ENCODE results near the gene KRT3. TPM values are rescaled to one million over a fixed set of nuclear protein-coding genes. Genes with fewer than 3 reads are reported as not detected.
A peak's percentile ranks its signal among the peaks of the same experiment; 100 is the strongest.

KRT3 gene
- total RNA-seq, 2 experiments from 2014 or later = not detected

DNA sequence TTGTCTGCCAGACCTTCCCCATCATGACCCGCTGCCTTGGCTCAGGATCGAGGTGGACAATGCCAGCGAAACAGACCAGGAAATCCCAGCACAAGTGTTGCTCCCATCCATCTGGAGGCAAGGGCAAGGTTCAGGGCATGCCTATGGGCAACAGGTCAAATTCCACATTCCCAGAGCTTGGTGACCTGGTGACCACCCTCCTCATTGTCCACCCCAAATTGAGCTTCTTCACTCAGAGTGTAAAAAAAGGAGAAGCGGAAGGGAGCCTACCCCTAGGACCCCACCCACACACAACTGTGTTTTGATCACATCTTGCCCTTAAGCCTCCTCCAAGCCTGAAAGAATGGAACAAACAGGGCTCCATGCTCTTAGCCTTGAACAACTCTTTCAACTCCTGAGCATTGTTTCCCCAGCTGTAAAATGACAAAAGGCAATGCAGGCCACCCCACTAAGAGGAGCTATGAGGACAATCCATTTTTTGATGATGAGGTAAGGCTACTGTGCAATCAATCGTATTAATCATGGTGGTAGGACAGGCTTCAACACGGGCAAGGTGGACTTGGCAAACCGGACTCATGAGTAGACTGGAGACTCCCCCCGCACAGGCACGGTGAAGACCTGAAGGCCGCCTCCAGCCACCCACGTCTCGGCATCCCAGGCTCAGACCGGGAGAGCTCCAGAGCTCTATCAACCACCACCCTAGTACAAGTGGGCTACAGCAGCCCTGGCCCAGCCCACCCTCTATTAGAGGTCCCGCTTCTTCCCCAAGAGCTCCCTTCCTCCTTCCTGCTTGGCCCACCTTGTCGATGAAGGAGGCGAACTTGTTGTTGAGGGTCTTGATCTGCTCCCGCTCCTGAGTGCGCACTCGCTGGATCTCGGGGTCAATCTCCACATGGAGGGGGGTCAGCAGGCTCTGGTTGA, 37.3 kb upstream of the KRT3 start:
- peak overlapping the region; percentile 63 for H3K27ac Mint-ChIP-seq
- H3K27me3 Mint-ChIP-seq = no peaks in the 10 kb centered on the region
- POLR2A ChIA-PET = no interaction called here
- no peaks in the 10 kb centered on the region for H3K36me3 Mint-ChIP-seq
- ATAC-seq (ENCODE audit: low read depth) (no peak), DNase-seq (no peak)
- peaks cover 34% of the 10 kb centered on the region for H3K4me1 Mint-ChIP-seq
- H3K4me3 Mint-ChIP-seq = no peak overlapping the region
- H3K9me3 Mint-ChIP-seq = no peaks in the 10 kb centered on the region

DNA sequence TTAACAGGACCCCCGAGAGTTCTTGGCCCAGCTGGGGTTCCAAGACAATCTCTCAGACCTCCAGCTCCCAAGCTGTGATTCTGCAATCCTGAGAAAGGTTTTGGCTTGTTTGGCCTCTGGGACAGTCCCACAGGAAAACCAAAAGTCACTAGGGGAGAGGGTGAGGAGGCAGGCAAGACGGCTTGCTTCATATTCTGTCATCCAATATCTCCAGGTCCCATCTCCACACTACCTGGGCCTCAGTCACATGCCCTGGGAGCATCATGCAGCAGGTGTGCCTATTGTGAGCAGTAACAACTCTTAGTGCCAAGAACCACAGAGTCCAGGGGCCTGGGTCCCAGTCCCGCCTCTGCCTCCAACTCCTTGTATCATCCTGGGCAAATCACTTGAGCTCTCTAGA, 36.5 kb upstream of the KRT3 start:
- H3K36me3 Mint-ChIP-seq = no peaks in the 10 kb centered on the region
- no peak for DNase-seq
- no peak for ATAC-seq (ENCODE audit: low read depth)
- H3K4me1 Mint-ChIP-seq = peaks cover 27% of the 10 kb centered on the region
- POLR2A ChIA-PET = no interaction called here
- no peak overlapping the region for H3K27ac Mint-ChIP-seq
- no peak overlapping the region for H3K4me3 Mint-ChIP-seq
- H3K27me3 Mint-ChIP-seq = no peaks in the 10 kb centered on the region
- no peaks in the 10 kb centered on the region for H3K9me3 Mint-ChIP-seq

DNA sequence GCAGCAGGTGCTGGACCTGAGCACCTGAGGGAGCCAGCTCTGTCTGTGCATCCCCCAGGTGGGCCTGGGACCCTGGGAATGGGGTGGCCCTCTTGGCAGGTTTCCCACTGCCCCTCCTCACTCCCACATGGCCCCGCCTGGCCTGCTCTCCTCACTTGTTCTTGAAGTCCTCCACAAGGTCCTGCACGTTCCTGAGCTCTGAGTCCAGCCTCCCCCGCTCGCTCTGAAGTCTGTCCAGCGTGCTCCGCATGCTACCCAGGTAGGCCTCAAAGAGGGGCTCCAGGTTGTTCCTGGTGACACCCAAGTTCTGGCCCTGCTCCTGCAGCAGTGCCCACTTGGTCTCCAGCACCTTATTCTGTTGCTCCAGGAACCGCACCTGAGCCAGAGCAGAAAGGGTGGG, 35.3 kb upstream of the KRT3 start:
- H3K4me3 Mint-ChIP-seq = no peak overlapping the region
- ATAC-seq (ENCODE audit: low read depth) (no peak), DNase-seq (no peak)
- no peaks in the 10 kb centered on the region for H3K27me3 Mint-ChIP-seq
- no peaks in the 10 kb centered on the region for H3K36me3 Mint-ChIP-seq
- H3K27ac Mint-ChIP-seq = no peak overlapping the region
- H3K9me3 Mint-ChIP-seq = no peaks in the 10 kb centered on the region
- POLR2A ChIA-PET = no interaction called here
- peaks cover 16% of the 10 kb centered on the region for H3K4me1 Mint-ChIP-seq

- POLR2A ChIA-PET = no interaction called here
- no peaks in the 10 kb centered on the region for H3K9me3 Mint-ChIP-seq
Measured at GRCh38 chr12:52829986-52830770, 34.3 kb upstream of the KRT3 start.

GRCh38 chr12:52828591-52829021, 32.7 kb upstream of the KRT3 start:
- peak overlapping the region; percentile 7 for H3K27ac Mint-ChIP-seq
- ATAC-seq (ENCODE audit: low read depth) (no peak), DNase-seq (no peak)
- POLR2A ChIA-PET = no interaction called here
- no peaks in the 10 kb centered on the region for H3K27me3 Mint-ChIP-seq
- H3K36me3 Mint-ChIP-seq = no peaks in the 10 kb centered on the region
- H3K4me3 Mint-ChIP-seq = no peak overlapping the region
- H3K4me1 Mint-ChIP-seq = peaks cover 8% of the 10 kb centered on the region
- no peaks in the 10 kb centered on the region for H3K9me3 Mint-ChIP-seq

More at GRCh38 chr12:52829986-52830770, 34.3 kb upstream of the KRT3 start:
- DNase-seq = no peak
- no peaks in the 10 kb centered on the region for H3K36me3 Mint-ChIP-seq
- H3K4me3 Mint-ChIP-seq = no peak overlapping the region
- ATAC-seq (ENCODE audit: low read depth) = no peak
- no peaks in the 10 kb centered on the region for H3K27me3 Mint-ChIP-seq
- H3K27ac Mint-ChIP-seq = no peak overlapping the region
- H3K4me1 Mint-ChIP-seq = peaks cover 8% of the 10 kb centered on the region

GRCh38 chr12:52828156-52828555, 32.2 kb upstream of the KRT3 start:
- no peak for ATAC-seq (ENCODE audit: low read depth)

GRCh38 chr12:52827499-52828090, 31.7 kb upstream of the KRT3 start:
- Mint-ChIP-seq H3K27me3 (no peaks in the 10 kb centered on the region), H3K4me1 (peaks cover 8% of the 10 kb centered on the region), H3K36me3 (no peaks in the 10 kb centered on the region), H3K27ac (no peak overlapping the region), H3K4me3 (no peak overlapping the region), H3K9me3 (no peaks in the 10 kb centered on the region)
- no peak for ATAC-seq (ENCODE audit: low read depth)
- POLR2A ChIA-PET = no interaction called here
- DNase-seq = no peak

More at GRCh38 chr12:52828156-52828555, 32.2 kb upstream of the KRT3 start:
- H3K27ac Mint-ChIP-seq = no peak overlapping the region
- POLR2A ChIA-PET = no interaction called here
- DNase-seq = no peak
- no peaks in the 10 kb centered on the region for H3K9me3 Mint-ChIP-seq
- peaks cover 8% of the 10 kb centered on the region for H3K4me1 Mint-ChIP-seq
- H3K36me3 Mint-ChIP-seq = no peaks in the 10 kb centered on the region
- H3K27me3 Mint-ChIP-seq = no peaks in the 10 kb centered on the region
- no peak overlapping the region for H3K4me3 Mint-ChIP-seq

DNA sequence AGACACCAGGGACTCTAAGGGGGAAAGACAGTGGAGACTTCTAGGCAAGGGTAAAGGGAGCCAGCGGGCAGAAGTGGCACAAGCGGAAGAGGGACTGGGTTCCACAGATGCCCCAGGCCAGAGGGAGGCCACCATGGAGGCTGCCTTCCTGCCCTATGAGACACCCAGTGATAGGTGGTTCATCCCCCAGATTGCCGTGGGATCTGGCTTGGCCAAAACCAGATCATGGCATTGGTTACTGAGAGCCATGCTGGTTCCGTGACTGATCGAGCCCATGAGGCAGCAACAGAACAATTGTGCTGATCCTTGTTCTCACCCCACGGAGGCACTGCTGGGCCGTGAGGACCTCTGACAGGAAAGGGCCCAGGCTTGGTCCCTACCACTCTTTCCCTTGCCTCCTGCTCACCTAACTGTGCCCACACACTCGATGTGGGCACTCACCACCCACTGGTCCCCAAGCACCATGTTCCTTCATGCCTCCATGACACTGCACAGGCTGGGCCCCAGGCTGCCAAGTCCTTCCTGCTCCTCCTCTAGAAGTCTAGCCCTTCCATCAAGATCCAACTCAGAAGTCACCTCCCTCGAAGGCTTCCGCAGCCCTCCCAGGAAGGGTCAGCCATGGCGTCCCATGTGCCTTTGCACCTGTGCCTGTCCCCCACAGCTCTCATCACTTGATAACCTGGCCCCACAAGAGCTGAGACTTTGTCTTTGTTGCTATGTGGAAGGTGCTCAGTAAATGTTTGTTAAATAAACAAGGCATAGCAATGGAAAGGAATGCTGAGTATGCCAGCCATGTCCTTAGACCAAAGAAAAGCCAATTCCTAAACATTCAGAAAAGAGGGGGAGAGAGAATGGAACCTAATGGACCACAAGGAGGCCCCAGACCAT, 30.9 kb upstream of the KRT3 start:
- H3K36me3 Mint-ChIP-seq = no peaks in the 10 kb centered on the region
- no peaks in the 10 kb centered on the region for H3K27me3 Mint-ChIP-seq
- POLR2A ChIA-PET = no interaction called here
- DNase-seq (no peak), ATAC-seq (ENCODE audit: low read depth) (no peak)
- H3K4me1 Mint-ChIP-seq = peaks cover 8% of the 10 kb centered on the region
- no peaks in the 10 kb centered on the region for H3K9me3 Mint-ChIP-seq
- no peak overlapping the region for H3K27ac Mint-ChIP-seq
- H3K4me3 Mint-ChIP-seq = no peak overlapping the region

GRCh38 chr12:52825961-52826360, 30.0 kb upstream of the KRT3 start:
- no peaks in the 10 kb centered on the region for H3K9me3 Mint-ChIP-seq
- no peaks in the 10 kb centered on the region for H3K36me3 Mint-ChIP-seq
- DNase-seq (no peak), ATAC-seq (ENCODE audit: low read depth) (no peak)
- no peak overlapping the region for H3K27ac Mint-ChIP-seq
- H3K27me3 Mint-ChIP-seq = no peaks in the 10 kb centered on the region
- H3K4me3 Mint-ChIP-seq = no peak overlapping the region
- H3K4me1 Mint-ChIP-seq = peaks cover 8% of the 10 kb centered on the region
- POLR2A ChIA-PET = no interaction called here

GRCh38 chr12:52824741-52825410, 29.0 kb upstream of the KRT3 start:
- DNase-seq (no peak), ATAC-seq (ENCODE audit: low read depth) (no peak)
- H3K4me3 Mint-ChIP-seq = no peak overlapping the region
- POLR2A ChIA-PET = no interaction called here
- H3K27me3 Mint-ChIP-seq = no peaks in the 10 kb centered on the region
- H3K36me3 Mint-ChIP-seq = no peaks in the 10 kb centered on the region
- H3K27ac Mint-ChIP-seq = no peak overlapping the region
- H3K9me3 Mint-ChIP-seq = no peaks in the 10 kb centered on the region
- peaks cover 8% of the 10 kb centered on the region for H3K4me1 Mint-ChIP-seq

DNA sequence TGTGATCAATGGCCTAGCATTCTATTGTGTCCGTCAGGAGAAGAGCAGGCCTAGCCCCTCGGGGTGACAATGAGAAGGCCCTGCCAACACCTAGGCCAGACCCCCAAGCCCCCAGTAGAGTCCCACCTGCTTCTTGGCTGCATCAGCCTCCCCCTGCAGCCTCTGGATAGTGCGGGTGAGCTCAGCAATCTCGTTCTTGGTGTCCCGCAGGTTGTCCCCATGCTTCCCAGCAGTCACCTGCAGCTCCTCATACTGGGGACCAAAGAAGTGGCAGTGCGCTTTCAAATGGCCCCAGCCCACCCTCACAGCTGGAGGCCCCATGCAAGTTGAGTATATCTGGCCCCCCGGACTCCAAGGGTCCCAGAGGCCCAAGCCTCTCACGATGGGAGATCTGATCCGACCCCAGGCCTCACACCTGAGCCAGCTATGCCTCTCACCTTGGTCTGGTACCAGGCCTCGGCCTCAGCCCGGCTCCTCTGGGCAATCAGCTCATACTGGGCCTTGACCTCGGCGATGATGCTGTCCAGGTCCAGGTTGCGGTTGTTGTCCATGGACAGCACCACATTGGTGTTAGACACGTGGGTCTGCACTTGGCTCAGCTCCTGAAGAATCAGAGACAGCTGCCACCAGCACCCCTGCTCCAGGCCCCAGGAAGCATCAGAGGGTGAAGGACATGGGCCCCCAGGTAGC, 28.0 kb upstream of the KRT3 start:
- no peak overlapping the region for H3K27ac Mint-ChIP-seq
- POLR2A ChIA-PET = no interaction called here
- H3K9me3 Mint-ChIP-seq = no peaks in the 10 kb centered on the region
- no peak overlapping the region for H3K4me3 Mint-ChIP-seq
- peaks cover 2% of the 10 kb centered on the region for H3K27me3 Mint-ChIP-seq
- ATAC-seq (ENCODE audit: low read depth) = no peak
- DNase-seq = no peak
- peaks cover 4% of the 10 kb centered on the region for H3K4me1 Mint-ChIP-seq
- H3K36me3 Mint-ChIP-seq = no peaks in the 10 kb centered on the region

- DNase-seq (no peak), ATAC-seq (ENCODE audit: low read depth) (no peak)
- POLR2A ChIA-PET = no interaction called here
- no peak overlapping the region for H3K27ac Mint-ChIP-seq
- no peaks in the 10 kb centered on the region for H3K9me3 Mint-ChIP-seq
- H3K27me3 Mint-ChIP-seq = peaks cover 2% of the 10 kb centered on the region
- H3K36me3 Mint-ChIP-seq = no peaks in the 10 kb centered on the region
- peaks cover 2% of the 10 kb centered on the region for H3K4me1 Mint-ChIP-seq
- H3K4me3 Mint-ChIP-seq = no peak overlapping the region
Measured at GRCh38 chr12:52822771-52823510, 27.0 kb upstream of the KRT3 start.
